Stimulated activated CD8-positive, alpha-beta memory T cell treated with anti-CD3 and anti-CD28 coated beads, Interleukin-4, amount 100 ng/mL, for 48 hours (primary cell): ENCODE data around the gene CCDC121.
A peak's percentile ranks its signal among the peaks of the same experiment; 100 is the strongest.
"Not testable (repeated sequence)": the region's sequence is repeated elsewhere in the genome, so short reads cannot be mapped to it uniquely, and the experiment has no call there.

Experiments used
- DNase-seq: peaks from one replicate; pipeline ENCODE4 v3.0.0-alpha.2; 2020

Gene CCDC121

DNA sequence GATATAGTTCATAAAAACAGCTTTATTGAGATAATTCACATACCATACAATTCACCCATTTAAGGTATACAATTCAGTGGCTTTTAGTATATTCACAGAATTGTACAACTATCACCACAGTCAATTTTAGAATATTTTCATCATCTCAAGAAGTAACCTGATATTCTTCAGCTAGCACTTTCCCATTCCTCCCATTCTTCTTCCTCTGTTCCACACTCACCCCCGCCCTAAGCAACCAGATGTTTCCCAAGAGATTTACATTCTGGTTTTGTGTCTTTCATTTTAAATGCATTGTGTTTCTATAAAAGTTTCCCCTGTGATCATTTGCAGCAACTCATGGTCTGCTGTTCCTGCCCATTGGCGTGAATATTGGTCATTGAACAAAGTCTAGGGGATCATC, 5.5 kb upstream of the CCDC121 start:
- no peak for DNase-seq

DNA sequence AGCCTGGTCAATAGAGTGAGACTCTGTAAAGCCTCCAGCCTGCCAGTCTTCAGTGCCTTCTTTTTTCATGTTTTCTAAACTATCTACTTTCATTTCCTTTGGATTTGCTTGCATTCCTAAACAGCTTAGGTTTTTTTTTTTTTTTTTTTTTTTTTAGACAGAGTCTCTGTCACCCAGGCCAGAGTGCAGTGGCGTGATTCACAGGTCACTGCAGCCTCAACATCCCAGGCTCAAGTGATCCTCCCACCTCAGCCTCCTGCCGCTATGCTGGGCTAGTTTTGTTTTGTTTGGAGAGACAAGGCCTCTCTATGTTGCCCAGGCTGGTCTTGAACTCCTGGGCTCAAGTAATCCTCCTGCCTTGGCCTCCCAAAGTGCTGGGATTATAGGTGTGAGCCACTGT, 1.4 kb upstream of the CCDC121 start:
- DNase-seq = not testable (repeated sequence)

GRCh38 chr2:27627963-27628766, 647 bp downstream of the CCDC121 start:
- DNase-seq = peak; percentile 32

- not testable (repeated sequence) for DNase-seq
These were observed 1.9 kb downstream of the CCDC121 start for GRCh38 chr2:27626921-27627320.

GRCh38 chr2:27626323-27626722, 2.5 kb downstream of the CCDC121 start:
- DNase-seq = not testable (repeated sequence)

DNA sequence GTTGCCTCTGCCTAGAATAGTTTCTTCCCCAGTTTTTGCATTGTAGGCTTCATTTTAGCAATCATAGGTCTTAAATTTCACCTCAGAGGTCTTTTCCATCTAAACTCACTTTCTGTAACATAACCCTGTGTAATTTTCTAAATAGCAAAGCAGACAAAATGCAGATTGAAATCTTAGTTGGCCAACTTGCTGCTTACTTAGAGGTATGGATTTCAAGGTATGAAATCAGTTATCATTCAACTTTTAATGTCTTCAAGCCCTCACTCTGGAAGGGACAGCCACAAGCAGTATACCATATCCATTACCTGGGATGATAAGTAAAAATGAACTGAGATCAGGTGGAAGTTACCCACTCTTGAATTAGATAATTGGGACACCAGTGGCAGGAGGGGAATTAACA, 3.9 kb downstream of the CCDC121 start:
- no peak for DNase-seq

GRCh38 chr2:27622921-27623384, 5.9 kb downstream of the CCDC121 start:
- DNase-seq = no peak

DNA sequence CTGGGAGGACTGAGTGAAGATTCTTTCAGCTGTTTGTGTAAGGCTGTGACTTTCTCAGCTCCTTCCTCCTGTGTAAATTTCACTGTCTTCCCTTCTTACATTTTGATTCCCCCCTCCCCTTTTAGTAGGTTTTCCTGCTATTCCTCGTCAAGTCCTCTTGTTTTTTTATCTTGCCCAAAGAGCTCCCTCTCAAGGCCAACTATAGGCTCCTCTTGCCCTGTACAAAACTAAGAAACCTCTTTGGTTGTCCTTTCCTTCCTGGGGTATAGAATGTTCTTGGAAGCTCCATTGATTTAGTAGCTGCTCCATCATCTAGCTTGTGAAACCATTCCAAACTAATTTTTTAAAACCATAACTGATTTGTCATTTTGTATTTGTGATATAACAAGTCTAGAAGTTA, 7.3 kb downstream of the CCDC121 start:
- no peak for DNase-seq

DNA sequence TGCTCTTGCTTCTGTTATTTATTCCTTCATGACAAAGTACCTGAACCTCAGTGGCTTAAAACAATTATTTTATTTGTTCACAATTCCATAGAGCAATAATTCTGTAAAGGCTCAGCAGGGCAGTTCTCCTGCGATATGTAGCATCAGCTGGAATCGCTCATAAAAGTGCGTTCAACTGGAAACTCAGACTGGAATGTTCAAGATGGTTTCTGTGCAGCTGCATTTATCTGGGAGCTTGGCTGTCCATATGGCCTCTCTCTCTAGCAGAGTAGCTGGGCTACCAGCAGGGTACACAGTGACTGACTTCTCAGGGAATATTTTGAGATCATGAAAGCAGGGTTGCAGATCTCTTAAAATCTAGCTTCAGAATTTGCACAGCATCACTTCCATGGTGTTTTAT, 13.5 kb downstream of the CCDC121 start:
- no peak for DNase-seq

DNA sequence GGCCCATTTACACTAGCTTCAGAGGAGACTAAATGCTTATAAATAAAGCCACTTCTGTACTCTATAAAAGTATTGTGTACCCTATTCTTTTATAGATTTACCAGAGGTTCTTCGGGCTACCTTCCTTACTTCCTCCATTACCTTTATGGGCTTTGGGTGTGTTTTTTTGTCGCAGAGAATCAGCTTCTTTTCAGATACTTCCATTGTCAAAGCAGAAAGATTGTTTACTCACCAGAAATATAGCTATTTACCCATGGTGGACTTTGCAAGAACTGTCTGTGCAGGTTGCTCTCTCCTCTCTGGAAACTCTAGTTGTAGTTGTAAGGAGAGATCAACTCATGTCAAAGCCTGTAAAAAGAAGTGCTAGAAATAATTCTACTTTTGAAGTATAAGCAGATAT, 14.8 kb downstream of the CCDC121 start:
- no peak for DNase-seq

DNA sequence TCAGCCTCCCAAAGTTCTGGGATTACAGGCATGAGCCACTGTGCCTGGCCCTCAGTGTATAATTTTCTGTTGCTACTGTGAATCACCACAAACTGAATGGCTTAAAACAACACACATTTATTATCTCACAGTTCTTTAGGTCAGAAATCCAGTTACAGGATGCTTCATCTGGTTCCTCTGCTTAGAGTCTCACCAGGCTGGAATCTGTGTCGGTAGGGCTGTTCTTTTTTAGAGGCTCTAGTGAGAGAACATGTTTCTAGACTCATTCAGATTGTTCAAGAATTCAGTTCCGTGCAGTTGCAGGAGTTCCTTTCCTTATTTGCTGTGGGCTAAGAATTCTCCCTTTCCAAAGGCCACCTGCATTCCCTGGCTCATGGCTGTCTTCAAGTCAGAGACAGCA, 22.2 kb downstream of the CCDC121 start:
- DNase-seq = no peak

DNA sequence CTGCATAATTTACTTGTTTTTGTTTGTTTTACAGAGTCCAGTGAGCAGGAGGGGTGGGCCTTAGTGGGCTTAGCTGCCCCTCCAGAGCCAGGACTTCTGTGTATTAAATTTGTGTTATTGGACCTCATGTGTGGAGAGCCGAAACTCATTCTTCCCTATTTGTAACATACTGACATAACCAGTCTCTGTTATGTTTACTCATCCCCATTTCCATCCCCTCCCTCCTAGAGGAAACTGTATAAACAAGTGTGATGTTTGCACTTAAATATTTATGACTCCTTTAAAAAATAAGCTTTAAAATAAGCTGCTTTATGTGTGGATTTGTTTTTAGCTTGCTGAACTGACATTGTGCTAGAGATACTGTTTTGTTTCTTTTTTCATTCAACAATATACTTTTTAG, 32.2 kb downstream of the CCDC121 start:
- DNase-seq = no peak

DNA sequence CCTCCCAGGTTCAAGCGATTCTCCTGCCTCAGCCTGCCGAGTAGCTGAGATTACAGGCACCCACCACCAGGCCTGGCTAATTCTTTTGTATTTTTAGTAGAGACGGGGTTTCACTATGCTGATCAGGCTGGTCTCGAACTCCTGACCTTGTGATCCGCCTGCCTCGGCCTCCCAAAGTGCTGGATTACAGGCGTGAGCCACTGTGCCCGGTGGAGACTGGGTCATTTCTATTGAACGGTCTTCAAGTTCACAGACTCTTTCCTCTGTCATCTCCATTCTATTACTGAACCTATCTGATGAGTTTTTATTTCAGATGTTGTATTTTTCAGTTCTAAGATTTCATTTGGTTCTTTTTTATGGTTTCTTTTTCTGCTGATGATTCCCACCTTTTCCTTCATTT, 33.4 kb downstream of the CCDC121 start:
- not testable (repeated sequence) for DNase-seq

GRCh38 chr2:27594020-27594703, 34.6 kb downstream of the CCDC121 start:
- not testable (repeated sequence) for DNase-seq

DNA sequence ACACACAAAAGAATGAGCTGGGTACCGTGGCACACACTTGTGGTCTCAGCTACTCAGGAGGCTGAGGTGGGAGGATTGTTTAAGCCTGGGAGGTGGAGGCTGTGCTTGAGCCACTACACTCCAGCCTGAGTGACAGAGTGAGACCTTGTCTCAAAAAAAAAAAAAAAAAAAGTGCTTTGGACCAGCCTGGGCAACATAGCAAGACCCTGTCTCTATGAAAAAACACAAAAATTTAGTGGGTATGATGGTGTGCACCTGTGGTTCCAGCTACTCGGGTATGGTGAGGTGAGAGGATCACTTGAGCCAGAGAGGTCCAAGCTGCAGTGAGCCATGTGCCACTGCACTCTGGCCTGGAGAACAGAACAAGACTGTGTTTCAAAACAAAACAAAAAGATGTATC, 35.6 kb downstream of the CCDC121 start:
- no peak for DNase-seq

DNA sequence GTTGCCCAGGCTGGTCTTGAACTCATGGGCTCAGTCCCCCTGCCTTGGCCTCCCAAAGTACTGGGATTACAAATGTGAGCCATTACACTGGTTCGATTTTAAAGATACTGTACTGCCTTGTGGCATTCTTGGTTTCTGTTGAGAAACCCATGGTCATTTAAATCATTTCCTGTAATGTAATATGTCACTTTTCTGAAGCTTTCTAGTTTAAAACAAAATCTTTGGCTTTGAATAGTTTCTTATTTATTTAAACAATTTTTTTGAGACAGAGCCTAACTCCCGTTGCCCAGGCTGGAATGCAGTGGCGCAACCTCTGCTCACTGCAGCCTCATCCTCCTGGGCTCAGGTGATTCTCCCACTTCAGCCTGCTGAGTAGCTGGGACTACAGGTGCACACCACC, 37.1 kb downstream of the CCDC121 start:
- no peak for DNase-seq

GRCh38 chr2:27588308-27588707, 40.5 kb downstream of the CCDC121 start:
- no peak for DNase-seq

GRCh38 chr2:27587025-27587424, 41.8 kb downstream of the CCDC121 start:
- peak; percentile 34 for DNase-seq

- DNase-seq = no peak
These were observed 44.2 kb downstream of the CCDC121 start for GRCh38 chr2:27584597-27584996.

DNA sequence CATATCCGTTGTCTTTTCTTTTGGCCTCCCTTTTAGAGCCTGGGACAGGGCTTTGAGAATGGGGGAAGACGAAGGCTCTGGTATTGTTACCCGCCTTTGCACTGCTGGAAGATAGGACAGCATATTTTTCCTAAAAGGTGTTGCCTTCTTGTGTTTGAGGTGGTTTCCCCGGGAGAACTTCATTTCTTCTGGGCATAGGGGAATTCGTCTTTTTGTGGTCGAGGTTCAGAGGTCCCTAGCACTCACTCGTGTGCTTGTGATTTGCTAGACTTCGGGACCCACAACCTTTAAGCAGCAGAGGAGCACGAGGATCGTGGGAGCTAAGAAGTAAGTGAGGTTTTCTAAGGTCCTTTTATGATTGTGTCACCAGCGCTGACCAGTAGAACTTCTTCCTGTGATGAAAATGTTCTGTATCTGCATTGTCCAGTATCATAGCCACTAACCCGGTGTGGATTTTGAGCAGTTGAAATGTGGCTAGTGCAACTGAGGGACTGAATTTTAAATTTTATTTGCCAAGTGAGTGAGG, 45.4 kb downstream of the CCDC121 start:
- DNase-seq = no peak

DNA sequence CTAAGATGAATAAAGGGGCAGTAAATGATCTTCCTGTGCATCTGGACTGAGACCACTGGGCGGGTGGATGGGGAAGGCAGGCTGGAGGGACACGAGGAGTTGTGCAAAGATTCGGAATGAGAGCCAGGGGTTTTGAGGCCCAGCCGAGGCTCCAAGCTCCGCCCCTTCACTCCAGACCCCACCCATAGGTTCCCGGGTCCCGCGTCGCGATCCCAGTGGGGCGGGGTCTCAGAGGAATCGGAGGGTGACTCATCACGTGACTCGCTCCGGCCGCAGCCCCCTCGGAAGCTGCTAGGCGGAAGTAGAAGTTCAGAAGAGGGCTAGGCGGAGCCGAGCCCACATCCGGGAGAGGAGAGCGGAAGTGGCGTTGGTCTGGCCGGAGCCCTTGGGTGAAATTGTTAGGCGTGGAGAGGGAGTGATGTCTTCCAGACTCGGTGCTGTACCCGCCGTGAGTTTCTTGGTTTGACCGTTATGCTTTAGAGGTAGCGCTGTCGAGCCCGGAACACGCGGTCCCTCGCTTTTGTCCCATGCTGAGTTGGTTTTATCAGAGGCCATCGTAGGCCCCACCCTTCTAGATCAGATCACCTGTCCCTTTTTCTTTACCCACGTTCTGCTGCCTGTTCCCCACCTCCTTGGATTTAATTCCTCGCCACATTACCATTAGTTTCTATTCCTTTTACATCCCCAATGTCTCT, 46.0 kb downstream of the CCDC121 start, which contains the start of gene ZNF512:
Gene ZNF512 (plus strand): TSS at position 348 of the 695 bp plus-strand sequence. CDS start 71 bp downstream, at position 419.
- DNase-seq = peak; percentile 89

DNA sequence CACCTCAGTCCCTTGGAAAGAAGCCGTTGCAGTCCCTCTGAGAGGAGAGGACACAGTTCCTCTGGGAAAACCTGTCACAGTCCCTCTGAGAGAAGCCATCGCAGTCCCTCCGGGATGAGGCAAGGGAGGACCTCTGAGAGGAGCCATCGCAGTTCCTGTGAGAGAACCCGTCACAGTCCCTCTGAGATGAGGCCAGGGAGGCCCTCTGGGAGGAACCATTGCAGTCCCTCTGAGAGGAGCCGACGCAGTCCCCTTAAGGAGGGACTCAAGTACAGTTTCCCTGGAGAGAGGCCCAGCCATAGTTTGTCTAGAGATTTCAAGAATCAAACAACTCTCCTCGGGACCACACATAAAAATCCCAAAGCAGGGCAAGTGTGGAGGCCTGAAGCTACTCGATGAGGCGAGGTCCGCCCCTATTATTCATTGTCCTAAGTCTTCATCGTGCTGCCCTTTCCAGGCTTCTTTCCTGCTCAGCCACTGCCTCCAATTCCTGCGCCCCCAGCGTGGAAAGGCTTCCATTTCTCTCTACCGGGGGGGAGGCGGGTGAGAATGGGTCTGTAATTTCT, 46.6 kb downstream of the CCDC121 start:
- peak; percentile 33 for DNase-seq
